Right ventricle myocardium inferior (tissue), 1 donor: ENCODE results near the gene HELZ. TPM values are rescaled to one million over a fixed set of nuclear protein-coding genes. Genes with fewer than 3 reads are reported as not detected.
"Not testable (repeated sequence)": the region's sequence is repeated elsewhere in the genome, so short reads cannot be mapped to it uniquely, and the experiment has no call there.

Experiments used
- ATAC-seq: fragments of 200-7000 bp; cut with Tn5 transposase; one replicate; pipeline ENCODE4 v1.9.1; 2020; ENCODE audit warnings: mild to moderate bottlenecking, moderate library complexity
- DNase-seq: peaks from one replicate; pipeline ENCODE4 v3.0.0; 2021; ENCODE audit errors: missing footprints
- intact Hi-C: fragments of 100-400 bp; cut with DNase I; formaldehyde crosslinking; loops from one replicate; pipeline ENCODE4 v1.11.0; 2022
- long read RNA-seq: library from polyadenylated mRNA; unstranded; transcript quantifications from one replicate; pipeline ENCODE4 v2.0.0, GENCODE V29; 2021
- total RNA-seq: library from RNA; stranded (reverse); fragmentation: NEBNext Ultra II Directional; extraction: Animal tissue kit (Norgen Biotek cat#: 25700); gene quantifications from one replicate; pipeline ENCODE4 v1.2.1, GENCODE V29; 2021
- donor health status: DM: no; HTN: yes; CAD: no; lungs with severe emphysema.

The HELZ gene
- 31.4 TPM for total RNA-seq
- long read RNA-seq, partial matches to known transcripts: 2 of 4 reads
- long read RNA-seq, other reads (novel, unspliced or antisense): 0 of 4 reads

GRCh38 chr17:67245073-67245693 is at the start of gene HELZ:
Gene HELZ (minus strand): TSS chr17:67245196. CDS start chr17:67218804, 26,392 bp downstream.
- intact Hi-C loops: no loop called here
- DNase-seq (peak; percentile 82), ATAC-seq (peak; percentile 91)

- peak; percentile 82 for DNase-seq
- ATAC-seq: peak; percentile 56
- intact Hi-C loops: loop anchor here (2.0 kb wide), 1 partner anchor 71 kb away; no protein-coding TSS in a partner anchor
These were observed 48.5 kb upstream of the HELZ start for GRCh38 chr17:67293251-67294203.

GRCh38 chr17:67290711-67291291 is 45.8 kb upstream of the HELZ start:
- no peak for DNase-seq
- intact Hi-C loops: no loop called here
- ATAC-seq: peak; percentile 16

- intact Hi-C loops: no loop called here
- ATAC-seq: no peak
- DNase-seq: no peak
These were observed 45.2 kb upstream of the HELZ start for GRCh38 chr17:67290244-67290643.

- peak; percentile 95 for ATAC-seq
- DNase-seq: peak; percentile 90
- intact Hi-C loops: no loop called here
These were observed 44.3 kb upstream of the HELZ start for GRCh38 chr17:67289181-67289876.

- intact Hi-C loops, DNase-seq, ATAC-seq: not testable (repeated sequence)
These were observed 41.8 kb upstream of the HELZ start for GRCh38 chr17:67286826-67287225.

GRCh38 chr17:67285360-67285759 is 40.4 kb upstream of the HELZ start:
- no peak for DNase-seq
- intact Hi-C loops: no loop called here
- no peak for ATAC-seq

GRCh38 chr17:67283731-67284516 is 38.9 kb upstream of the HELZ start:
- no peak for ATAC-seq
- DNase-seq: no peak
- intact Hi-C loops: no loop called here

GRCh38 chr17:67281743-67282142 is 36.7 kb upstream of the HELZ start:
- intact Hi-C loops: no loop called here
- ATAC-seq (no peak), DNase-seq (no peak)

GRCh38 chr17:67281053-67281452 is 36.1 kb upstream of the HELZ start:
- ATAC-seq: peak; percentile 45
- intact Hi-C loops: no loop called here
- DNase-seq: no peak

- intact Hi-C loops: no loop called here
- DNase-seq: no peak
- ATAC-seq: peak; percentile 81
These were observed 35.3 kb upstream of the HELZ start for GRCh38 chr17:67280279-67280678.

GRCh38 chr17:67279115-67279514 is 34.1 kb upstream of the HELZ start:
- intact Hi-C loops: no loop called here
- ATAC-seq (no peak), DNase-seq (no peak)

- intact Hi-C loops: no loop called here
- ATAC-seq (no peak), DNase-seq (no peak)
These were observed 33.4 kb upstream of the HELZ start for GRCh38 chr17:67278363-67278762.

GRCh38 chr17:67276075-67276474 is 31.1 kb upstream of the HELZ start:
- intact Hi-C loops: no loop called here
- DNase-seq (no peak), ATAC-seq (no peak)

- DNase-seq: no peak
- intact Hi-C loops: no loop called here
- ATAC-seq: no peak
These were observed 29.5 kb upstream of the HELZ start for GRCh38 chr17:67274466-67274865.

GRCh38 chr17:67273900-67274299 is 28.9 kb upstream of the HELZ start:
- intact Hi-C loops: no loop called here
- no peak for DNase-seq
- no peak for ATAC-seq

GRCh38 chr17:67272312-67273047 is 27.5 kb upstream of the HELZ start:
- intact Hi-C loops: no loop called here
- DNase-seq (no peak), ATAC-seq (no peak)
